Endothelial cell of umbilical vein (primary cell): ENCODE measurements around the gene ERO1B.

ENCODE experiments used
- EZH2 ChIP-seq: IDR thresholded peaks from 2 replicates; pipeline ENCODE4 v1.6.1; 2012; ENCODE audit warnings: borderline replicate concordance, low read depth, mild to moderate bottlenecking, moderate library complexity, low read length, inconsistent platforms; ENCODE audit not compliant: severe bottlenecking
- GATA2 ChIP-seq: IDR thresholded peaks from 2 replicates; pipeline ENCODE4 v1.7.0; 2011; ENCODE audit warnings: low read depth, mild to moderate bottlenecking, moderate library complexity, mixed read lengths, low read length; ENCODE audit not compliant: insufficient read length, insufficient read depth
- JUN ChIP-seq: IDR thresholded peaks from 2 replicates; pipeline ENCODE4 v1.6.1; 2011; ENCODE audit warnings: borderline replicate concordance, low read depth; ENCODE audit not compliant: insufficient read length, insufficient read depth
- MYC ChIP-seq: IDR thresholded peaks from one replicate; pipeline ENCODE4 v1.6.1; 2011; ENCODE audit warnings: mild to moderate bottlenecking, low read depth, low read length
- POLR2A ChIP-seq: IDR thresholded peaks from 2 replicates; pipeline ENCODE4 v1.6.1; 2012; ENCODE audit warnings: low read depth, mild to moderate bottlenecking, control low read depth, low read length
- POLR2AphosphoS5 ChIP-seq: IDR thresholded peaks from 2 replicates; pipeline ENCODE4 v1.6.1; 2012; ENCODE audit warnings: low read depth, mild to moderate bottlenecking, control low read depth, low read length, moderate library complexity; ENCODE audit not compliant: insufficient read depth
- TF ChIP-seq, protein P1 (sequence below), 2 donors: IDR thresholded peaks; 1 replicate in 1 of 2; 2 replicates in 1 of 2; pipeline ENCODE4 v1.5.1; 2011; ENCODE audit warnings: low read length in 2 of 2, mild to moderate bottlenecking in 2 of 2, moderate library complexity in 2 of 2, control low read depth in 1 of 2, inconsistent platforms in 1 of 2, low read depth in 1 of 2; ENCODE audit not compliant: insufficient read depth in 1 of 2; ENCODE audit errors: extremely low read depth in 1 of 2
- TF ChIP-seq, protein P2 (sequence below): IDR thresholded peaks from 2 replicates; pipeline ENCODE4 v1.6.1; 2011; ENCODE audit not compliant: insufficient read depth, insufficient read length

DNA sequence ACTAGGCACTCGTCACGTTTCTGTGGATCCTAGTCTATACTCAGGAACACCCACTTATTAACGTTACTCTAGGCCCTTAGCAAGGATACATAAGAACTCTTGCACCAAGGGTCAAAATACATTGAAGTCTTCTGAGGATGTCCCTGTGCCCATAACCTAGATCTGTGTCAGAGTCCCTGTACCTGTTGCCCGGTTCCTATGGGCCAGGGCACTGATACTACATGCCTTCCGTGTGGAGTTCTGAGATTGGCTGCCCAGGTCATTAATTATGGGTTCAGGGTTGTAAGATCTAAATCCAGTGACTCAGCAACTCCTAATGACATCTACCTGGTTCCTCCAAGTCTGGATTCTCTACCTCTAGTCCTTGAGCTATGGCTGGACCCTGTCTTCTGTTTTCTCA is 69.9 kb downstream of the ERO1B start:
- TF ChIP-seq POLR2A (no peak), POLR2AphosphoS5 (no peak), EZH2 (no peak), MYC (no peak), JUN (no peak), GATA2 (no peak)
- TF ChIP-seq, protein P1, sequence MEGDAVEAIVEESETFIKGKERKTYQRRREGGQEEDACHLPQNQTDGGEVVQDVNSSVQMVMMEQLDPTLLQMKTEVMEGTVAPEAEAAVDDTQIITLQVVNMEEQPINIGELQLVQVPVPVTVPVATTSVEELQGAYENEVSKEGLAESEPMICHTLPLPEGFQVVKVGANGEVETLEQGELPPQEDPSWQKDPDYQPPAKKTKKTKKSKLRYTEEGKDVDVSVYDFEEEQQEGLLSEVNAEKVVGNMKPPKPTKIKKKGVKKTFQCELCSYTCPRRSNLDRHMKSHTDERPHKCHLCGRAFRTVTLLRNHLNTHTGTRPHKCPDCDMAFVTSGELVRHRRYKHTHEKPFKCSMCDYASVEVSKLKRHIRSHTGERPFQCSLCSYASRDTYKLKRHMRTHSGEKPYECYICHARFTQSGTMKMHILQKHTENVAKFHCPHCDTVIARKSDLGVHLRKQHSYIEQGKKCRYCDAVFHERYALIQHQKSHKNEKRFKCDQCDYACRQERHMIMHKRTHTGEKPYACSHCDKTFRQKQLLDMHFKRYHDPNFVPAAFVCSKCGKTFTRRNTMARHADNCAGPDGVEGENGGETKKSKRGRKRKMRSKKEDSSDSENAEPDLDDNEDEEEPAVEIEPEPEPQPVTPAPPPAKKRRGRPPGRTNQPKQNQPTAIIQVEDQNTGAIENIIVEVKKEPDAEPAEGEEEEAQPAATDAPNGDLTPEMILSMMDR (IDR thresholded peaks at IDR 0.05; ENCODE audit: extremely low read depth in 1 of 2, insufficient read depth in 1 of 2, low read depth in 1 of 2, low read length in 2 of 2), result no peak
- TF ChIP-seq, protein P2, sequence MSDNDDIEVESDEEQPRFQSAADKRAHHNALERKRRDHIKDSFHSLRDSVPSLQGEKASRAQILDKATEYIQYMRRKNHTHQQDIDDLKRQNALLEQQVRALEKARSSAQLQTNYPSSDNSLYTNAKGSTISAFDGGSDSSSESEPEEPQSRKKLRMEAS, result no peak
